Stimulated activated CD4-positive, alpha-beta T cell treated with anti-CD3 and anti-CD28 coated beads, TNF-alpha, amount 100 ng/mL, for 24 hours (primary cell): ENCODE results near the gene NOL11.
"Not testable (repeated sequence)": the region's sequence is repeated elsewhere in the genome, so short reads cannot be mapped to it uniquely, and the experiment has no call there.

Experiments
- DNase-seq, 3 experiments: peaks; one replicate each; pipeline ENCODE4 v3.0.0-alpha.2; 2020; ENCODE audit warnings: low read depth in 3 of 3

NOL11 gene

DNA sequence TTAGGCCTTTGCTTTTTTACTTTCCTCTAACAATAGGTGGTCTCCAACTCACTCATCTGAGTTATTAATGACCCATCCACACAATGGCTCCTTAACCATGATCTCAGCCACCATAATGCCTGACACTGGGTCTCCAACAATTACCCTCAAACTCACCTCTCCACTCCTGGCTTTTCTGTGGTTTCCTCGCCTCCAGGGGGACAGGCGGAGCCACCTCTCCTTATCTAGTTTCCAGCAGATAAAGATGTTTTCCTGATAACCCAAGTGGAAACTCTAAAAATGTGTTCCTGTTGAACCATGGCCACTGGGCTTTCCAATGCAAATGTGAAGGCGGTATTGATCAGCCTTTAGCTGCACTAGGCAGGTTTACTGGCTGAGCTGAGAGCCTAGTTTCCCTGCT is 9.4 kb upstream of the NOL11 start:
- DNase-seq, result no peak

DNA sequence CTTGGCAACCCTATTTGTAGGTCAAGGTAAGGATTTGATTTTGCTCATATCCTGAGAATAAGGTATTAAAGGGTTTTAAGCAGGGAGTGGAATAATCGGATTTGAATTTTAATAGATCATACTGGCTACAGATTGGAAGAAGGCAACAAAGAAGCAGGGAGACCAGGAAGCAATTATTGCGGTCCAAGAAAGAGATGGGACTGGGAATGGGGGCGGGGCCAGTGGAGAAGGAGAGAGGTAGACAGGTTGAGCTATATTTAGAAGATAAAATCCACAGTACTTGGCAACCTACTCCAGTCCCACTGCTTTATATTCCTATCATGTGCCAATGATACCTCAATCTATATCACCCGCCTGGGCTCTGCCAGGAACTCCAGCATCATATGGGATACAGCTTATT is 5.8 kb upstream of the NOL11 start:
- no peak for DNase-seq

DNA sequence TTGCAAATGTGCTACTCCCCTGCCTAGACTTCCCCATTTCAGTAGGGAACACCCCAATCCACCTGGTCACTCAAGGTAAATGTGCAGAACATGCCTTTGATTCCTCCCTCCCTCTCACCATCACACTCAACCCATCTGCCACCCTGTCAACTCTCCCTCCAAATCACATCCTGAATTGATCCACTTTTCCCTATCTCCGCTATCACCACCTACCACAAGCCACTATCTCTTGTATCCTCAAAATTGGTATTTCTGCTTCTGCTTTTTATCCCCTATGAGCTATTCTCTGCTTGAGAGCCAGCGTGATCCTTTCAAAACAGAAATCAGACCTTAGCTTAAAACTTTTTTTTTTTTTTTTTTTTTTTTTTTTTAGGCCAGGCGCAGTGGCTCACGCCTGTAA is 5.4 kb upstream of the NOL11 start:
- no peak for DNase-seq

DNA sequence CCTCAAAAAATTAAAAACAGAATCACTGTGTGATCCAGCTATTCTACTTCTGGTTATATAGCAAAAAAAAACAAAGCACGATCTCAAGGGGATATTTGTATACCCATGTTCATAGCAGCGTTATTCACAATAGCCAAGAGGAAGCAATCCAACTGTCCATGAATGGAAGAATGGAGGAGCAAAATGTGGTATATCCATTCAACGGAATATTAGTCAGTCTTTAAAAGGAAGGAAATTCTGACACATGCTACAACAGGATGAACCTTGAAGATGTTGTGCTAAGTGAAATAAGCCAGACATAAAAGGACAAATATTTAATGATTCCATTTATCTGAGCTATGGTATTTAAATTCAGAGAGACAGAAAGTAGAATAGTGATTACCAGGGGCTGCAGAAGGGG is 4.6 kb upstream of the NOL11 start:
- DNase-seq, result no peak

DNA sequence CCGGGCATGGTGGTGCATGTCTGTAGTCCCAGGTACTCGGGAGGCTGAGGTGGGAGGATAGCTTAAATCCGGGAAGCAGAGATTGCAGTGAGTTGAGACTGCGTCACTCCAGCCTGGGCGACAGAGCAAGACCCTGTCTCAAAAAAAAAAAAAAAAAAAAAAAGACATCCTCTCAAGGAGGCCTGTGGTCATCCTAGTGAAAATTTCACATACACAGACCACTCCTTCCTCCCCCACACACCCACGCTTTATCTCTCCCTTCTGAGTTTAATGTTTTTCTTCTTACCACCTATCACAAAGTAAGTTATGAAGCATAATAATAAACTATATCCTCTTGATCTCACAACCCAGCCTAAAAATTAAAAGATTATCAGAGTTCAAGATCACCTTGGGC is 1.3 kb upstream of the NOL11 start:
- DNase-seq, result no peak

DNA sequence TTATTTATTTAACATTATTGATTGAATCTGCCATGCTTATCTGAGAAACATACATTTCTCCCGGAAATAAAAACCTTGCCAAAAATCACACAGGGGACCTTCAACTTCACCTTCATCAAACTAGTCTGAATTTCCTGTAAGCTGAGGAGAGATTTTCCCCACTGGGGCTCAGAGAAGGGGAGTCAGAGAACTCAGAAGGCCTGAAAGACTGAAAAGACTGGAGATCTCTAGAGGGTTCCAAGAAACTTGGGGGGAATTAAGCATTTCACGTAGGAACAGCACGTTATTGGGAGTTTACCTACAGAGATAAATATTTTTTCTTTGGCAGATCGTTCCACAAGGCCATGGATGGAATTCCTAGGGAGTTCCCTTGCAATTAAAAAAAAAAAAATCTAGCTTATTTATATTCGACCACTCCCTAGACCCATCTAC is 528 bp upstream of the NOL11 start:
- no peak for DNase-seq

DNA sequence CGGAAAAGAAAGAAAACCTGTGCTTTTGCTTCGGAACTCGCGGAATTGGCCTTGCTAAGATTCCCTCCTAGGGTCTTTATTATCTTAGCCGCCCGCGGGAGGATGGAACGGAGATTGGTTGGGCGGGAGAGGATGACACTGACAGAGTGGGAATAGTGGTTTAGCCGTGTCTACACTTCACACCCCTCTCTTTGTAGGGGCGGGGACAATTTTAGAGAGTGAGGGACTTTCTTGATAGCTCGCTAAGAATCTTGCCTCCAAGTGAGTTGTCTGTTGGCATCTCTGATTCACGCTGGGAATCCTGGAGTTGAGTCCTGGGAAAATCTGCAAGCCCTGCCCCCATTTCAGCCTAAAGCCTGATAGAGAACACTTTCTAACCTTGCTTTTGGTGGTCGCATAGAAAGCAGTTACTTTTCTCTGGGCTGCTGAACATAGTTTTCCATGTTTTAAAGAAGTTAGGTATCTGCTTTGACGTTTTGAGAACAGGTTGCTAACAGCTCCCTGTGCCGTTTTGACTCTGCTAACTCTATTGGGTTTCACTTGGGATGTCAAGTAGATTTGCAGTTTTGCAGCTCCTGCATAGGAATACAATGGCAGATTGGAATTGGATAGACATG is 697 bp downstream of the NOL11 start:
- peak; percentile 12 to 32 (median 17) for DNase-seq

DNA sequence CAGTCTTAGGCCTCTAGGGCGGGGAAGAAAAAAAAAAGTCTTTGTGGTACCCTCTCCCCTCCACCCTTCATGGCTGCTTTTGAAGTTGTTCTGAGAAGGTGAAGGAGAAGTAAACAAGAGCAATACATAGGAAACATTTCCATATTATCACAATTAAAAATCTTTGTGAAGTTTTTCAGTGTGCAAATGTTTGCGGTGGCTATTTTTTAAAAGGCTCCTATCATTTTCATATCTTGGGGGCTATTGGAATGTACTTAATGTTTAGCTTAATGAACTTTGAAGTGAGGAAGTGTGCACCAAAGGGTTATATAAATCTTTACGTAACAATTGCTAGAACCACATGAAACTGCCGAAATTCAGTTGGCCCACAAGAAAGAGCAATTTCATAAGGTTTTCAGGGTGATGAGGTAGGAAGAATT is 7.6 kb downstream of the NOL11 start:
- DNase-seq, result no peak

DNA sequence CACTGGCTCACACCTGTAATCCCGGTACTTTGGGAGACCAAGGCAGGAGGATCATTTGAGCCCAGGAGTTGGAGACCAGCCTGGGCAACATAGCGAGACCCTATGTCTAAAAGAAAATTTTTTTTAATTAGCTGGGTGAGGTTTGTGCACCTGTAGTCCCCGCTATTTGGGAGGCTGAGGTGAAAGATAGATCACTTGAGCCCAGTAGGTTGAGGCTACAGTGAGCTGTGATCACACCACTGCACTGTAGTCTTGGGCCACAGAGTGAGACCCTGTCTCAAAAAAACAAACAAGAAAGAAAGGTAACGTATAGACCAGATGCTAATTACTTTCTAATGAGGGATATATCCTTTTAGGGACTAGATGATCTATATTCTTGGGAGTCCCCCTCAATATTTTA is 8.1 kb downstream of the NOL11 start:
- no peak for DNase-seq

DNA sequence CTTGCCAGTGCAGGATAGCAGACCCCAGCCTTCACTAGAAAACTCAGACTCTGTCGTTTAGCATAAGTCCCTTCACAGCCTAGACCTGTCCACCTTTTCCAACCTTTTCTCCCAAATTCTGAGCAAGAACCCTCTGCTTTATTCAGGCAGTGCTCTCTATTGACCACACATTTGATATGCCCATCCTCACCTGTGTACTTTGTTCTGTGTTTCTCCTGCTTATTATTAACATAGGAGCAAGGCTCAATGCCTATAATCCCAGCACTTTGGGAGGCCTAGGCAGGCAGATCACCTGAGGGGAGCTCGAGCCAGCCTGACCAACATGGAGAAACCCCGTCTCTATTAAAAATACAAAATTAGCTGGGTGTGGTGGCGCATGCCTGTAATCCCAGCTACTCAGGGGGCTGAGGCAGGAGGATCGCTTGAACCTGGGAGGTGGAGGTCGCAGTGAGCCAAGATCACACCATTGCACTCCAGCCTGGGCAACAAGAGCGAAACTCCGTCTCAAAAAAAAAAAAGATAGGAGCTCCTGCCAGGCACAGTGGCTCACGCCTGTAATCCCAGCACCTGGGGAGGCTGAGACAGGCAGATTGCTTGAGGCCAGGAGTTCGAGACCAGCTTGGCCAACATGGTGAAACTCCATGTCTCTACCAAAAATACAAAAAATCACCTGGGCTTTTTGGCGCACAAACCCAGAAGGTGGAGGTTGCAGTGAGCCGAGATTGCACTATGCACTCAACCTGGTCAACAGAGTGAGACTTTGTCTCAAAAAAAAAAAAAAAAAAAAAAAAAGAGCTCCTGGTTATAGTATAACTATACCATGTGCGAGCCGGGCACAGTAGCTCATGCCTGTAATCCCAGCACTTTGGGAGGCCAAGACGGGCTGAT is 9.7 kb downstream of the NOL11 start:
- DNase-seq, result not testable (repeated sequence)

DNA sequence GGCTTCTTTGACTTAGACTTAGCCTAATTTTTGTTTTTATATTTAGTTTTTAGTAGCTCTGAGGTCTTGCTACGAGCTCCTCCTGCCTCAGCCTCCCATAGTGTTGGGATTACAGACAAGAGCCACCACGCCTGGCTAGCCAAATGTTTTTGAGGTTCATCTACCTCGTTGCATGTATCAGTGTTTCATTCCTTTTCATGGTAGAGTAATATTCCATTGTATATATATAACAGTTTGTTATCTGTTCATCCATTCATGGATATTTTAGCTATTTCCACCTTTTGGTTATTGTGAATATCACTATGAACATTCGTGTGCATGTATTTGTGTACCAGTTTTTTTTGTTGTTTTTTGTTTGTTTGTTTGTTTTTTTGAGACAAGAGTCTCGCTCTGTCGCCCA is 12.2 kb downstream of the NOL11 start:
- DNase-seq, result no peak

DNA sequence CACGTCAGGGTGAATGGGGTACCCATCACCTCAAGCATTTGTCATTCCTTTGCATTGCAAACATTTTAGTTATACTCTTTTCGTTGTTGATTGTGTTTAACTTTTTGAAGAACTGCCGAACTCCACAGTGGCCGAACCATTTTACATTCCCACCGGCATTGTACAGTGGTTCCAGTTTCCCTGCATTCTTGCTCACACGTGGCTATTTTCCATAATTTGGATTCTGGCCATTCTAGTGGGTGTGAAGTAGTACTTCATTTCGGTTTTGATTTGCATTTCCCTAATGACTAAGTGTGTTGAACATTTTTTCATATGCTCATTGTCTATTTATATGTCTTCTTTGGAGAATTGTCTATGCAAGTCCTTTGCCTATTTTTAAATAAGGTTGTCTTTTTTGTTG is 13.0 kb downstream of the NOL11 start:
- no peak for DNase-seq

DNA sequence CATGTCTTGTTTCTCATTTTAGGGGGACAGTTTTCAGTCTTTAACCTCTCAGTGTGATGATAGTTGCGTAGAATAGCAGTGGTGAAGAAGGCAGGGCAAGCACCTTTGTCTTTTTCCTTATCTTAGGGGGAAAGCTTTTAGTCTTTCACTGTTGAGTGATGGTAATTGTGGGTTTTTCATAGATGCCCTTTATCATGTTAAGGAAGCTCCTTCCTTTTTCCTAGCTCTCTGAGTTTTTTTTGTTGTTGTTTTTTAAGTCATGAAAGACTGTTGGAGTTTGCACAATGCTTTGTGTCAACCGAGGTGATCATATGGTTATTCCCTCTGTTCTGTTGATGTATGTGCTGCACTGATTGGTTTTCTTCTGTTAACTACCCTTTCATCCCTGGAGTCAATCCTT is 15.7 kb downstream of the NOL11 start:
- DNase-seq, result no peak

DNA sequence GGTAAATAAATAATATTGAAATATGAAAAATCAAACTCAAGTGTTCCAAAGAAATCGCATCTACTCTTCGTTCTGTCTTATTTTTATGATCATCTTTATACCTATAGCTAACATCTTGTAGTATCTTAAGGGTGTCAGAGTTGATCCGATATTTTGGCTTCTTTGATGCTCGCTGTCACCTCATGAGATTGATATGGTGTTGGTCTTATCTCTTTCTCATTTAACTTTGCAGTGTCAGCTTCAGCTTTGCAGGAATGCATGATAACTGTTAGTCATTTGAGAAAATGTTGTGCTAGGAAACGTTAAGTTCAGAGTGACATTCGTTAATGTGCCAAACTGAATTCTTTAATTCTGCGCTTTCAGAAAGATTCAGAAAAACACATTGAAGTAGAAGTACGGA is 19.4 kb downstream of the NOL11 start:
- no peak for DNase-seq

DNA sequence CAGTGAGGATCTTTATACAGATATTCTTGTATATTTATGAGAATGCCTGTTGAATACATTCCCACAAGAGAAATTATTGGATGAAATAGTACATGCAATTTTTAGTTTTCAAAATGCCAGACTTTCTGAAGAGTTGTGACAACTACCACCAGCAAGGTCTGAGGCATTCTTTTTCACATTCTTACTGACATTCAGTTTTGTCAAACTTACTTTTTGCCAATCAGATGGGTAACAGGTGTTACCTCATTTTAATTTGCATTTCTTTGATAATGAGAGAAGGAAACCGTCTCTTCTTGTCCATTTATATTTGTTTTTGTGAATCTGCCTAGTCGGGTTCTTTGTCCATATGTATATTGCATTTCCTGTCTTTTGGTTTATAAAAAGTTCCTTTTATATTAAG is 24.3 kb downstream of the NOL11 start:
- no peak for DNase-seq

DNA sequence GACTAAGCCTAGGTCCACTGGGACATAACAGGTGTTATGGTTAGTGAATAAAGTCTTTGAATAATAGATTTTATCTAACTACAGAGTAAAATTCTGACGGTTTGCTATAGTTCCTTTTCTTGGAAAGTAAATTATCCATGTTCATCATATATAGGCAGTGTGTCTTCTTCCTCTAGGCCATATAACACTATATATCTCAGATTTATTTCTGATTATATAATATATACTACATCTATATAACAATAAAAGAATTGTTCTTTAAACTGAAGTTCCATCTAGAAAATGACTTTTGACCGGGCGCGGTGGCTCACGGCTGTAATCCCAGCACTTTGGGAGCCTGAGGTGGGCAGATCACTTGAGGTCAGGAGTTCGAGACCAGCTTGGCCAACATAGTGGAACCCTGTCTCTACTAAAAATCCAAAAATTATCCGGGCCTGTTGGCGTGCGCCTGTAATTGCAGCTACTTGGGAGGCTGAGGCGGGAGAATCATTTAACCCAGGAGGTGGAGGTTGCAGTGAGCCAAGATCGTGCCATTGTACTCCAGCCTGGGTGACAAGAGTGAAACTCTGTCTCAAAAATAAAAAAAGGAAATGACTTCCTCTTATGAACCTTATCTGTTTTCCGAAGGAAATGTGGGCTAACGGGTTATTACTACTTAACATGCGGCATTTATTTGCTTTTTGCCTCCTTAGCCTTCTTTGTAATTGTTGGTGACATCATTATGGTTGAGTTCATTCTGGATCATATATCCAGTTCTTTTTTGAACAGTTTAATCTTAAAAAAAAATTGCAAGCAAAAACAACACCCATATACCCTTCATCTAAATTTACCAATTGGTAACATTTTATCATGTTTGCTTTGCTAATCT is 29.2 kb downstream of the NOL11 start:
- DNase-seq, result no peak

DNA sequence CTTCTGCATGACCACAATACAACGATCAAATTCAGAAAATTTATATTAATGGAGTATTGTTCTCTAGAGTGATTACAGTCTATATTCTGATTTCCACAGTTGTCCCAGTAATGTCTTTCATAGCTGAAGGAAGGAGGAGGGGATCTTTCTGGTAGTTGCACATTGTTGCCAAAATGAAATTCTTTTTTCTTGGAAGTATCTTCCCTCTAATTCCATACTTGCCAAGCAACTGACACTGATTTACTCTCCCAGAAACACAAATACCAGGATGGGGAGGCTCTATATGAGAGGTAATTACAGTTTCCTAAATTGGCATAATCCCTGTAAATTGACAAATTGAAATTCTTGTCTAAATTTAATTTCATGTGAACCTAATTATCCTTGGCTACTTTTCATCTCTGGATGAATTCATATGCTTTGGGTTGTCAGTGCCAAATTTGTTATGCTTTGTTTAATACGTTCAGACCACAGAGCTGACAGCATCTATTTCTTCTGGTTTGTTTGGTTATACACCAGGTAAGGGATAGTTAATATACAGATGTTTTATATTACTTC is 30.0 kb downstream of the NOL11 start:
- no peak for DNase-seq

DNA sequence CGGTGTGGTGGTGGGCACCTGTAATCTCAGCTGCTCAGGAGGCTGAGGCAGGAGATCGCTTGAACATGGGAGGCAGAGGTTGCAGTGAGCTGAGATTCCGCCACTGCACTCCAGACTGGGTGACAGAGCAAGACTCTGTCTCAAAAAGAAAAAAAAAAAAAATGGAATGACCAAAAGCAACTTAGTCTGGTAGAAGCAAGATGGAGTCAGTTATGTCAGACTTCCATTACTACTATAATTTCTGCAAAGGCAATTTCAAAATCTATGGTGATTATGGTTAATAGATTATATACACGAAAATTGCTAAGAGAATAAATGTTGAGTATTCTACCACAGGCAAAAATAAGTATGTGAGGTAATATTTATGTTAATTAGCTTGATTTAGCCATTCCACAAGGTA is 32.3 kb downstream of the NOL11 start:
- no peak for DNase-seq

DNA sequence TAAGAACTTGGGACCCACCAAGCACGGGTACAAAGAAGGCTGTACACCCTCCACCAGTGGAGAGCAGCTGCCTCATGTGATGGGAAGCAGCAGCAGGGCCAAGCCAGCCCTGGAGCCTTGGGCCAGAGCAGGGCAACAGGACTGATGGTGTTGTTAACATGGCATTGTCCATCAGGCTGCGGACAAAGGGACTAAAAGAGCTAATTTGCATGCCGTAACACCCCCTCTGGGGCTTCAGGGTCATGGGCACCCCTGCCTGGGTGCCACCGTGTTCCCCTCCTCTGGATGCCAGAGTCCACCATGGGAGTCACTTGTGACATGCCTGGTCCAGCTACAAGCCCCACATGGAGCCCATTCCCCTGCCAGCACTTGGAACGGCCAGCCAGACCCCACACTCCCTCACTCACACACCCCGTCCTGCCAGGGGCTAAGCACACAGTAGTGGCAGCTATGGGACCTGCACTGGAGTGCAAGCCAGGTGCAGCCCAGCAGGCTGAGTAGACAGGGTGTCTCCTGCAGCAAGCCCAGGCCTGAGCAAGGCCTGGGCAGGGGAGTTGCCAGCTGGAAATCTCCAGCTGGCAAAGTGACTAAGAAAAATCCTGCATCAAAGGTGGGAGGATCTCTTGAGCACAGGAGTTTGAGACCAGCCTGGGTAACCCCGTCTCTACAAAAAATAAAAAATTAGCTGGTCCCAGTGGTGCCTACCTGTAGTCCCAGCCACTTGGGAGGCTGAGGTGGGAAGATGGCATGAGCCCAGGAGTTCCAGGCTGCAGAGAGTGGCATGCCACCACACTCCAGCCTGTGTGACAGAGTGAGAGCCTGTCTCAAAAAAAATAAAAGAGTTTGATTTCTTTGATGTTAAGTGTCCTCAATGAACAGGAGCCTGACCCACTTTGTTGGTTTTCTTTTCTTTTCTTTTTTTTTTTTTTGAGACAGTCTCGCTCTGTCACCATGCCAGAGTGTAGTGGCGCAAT is 33.7 kb downstream of the NOL11 start:
- no peak for DNase-seq

DNA sequence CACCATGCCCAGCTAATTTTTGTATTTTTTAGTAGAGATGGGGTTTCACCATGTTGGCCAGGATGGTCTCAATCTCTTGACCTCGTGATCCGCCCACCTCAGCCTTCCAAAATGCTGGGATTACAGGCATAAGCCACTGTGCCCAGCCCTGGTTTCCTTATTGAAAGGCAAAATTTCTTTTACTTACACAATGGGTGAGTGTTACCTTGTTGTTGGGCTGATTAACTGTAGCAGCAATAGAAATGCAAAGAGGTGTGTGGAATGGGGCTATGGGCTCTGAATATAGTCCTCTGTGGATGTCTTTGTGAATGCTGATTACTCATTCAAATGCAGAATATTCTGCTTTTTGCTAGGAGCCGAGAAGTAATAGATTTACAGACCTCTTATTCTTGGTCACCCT is 34.4 kb downstream of the NOL11 start:
- not testable (repeated sequence) for DNase-seq

DNA sequence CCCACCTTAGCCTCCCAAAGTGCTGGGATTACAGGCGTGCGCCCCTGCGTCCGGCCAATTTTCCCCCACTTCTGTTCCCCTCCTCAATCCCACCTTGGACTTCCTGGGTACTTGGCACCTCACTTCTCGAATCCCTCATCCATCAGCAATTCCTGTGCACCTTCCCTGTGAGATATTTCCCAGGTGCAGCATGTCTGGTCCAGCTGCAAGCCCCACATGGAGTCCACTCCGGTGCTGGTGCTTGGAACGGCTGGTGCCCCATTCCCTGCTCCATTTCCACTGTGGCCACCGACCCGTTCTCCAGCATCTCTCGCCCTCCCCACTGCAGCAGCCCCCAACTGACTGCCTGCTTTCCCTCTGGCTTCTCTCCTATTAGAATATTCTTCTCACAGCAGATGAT is 35.3 kb downstream of the NOL11 start:
- DNase-seq, result no peak
